GM19193 (cell line): Measurements from ENCODE around the gene NDUFAF8.

Experiments used
- POLR2A ChIP-seq: IDR thresholded peaks from 4 replicates; pipeline ENCODE4 v1.6.1; 2011; ENCODE audit not compliant: insufficient read depth, insufficient read length; ENCODE audit errors: extremely low read depth

NDUFAF8 gene

GRCh38 chr17:81197409-81197795 is 41.7 kb upstream of the NDUFAF8 start:
- TF ChIP-seq POLR2A: no peak

DNA sequence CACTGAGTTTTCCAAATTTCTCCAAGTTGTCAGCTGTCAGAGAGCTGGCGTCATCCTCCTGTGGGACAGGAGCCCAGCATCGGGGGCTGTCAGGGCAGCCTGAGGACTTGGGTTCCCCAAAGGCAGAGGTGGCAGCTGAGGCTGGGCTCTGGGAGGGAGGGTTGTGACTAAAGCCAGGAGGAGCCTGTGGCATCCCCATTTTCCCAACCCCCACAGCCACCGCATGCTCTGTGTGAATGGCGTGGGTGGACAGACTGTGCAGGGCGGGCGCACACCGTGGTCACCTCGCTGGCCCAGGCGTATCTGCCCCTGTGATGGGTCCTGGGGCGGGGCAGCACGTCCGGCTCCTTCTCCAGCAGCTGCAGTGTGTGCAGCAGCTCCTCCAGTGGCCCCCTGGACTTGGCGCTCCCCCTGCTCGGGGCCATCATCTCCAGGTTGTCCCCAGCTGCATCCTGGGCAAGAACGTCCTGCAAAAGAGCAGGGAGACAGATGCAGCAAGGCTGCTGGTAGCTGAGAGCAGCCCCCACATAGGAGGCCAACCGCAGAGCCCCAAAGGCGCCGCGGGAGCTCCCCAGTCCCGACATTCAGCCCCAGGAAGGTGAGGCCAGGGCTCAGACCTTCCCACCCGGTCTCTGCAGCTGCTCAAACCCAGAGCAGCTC is 41.2 kb upstream of the NDUFAF8 start:
- no peak for TF ChIP-seq POLR2A

- TF ChIP-seq POLR2A: no peak
Observed at GRCh38 chr17:81198826-81199481, 40.2 kb upstream of the NDUFAF8 start.

GRCh38 chr17:81199482-81199830 is 39.7 kb upstream of the NDUFAF8 start:
- TF ChIP-seq POLR2A: no peak

DNA sequence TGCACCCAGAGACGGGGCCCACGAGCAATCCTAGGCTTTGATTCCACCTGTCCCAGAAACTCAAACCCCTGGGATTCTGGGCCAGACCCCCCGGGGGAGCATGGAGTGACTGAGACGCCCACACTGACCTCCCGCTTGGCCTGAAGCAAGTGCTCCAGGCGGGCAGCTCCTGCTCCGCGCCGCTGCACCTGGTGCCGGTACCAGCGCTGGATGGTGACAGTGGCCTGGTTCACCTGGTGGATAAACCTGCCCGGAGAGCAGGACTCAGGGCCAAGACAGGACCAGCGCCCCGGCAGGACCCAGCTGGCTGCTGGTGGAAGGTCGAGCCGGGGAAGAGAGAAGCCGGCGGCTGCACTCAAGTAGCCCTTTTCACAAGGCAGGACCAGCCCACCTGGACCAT is 38.9 kb upstream of the NDUFAF8 start:
- no peak for TF ChIP-seq POLR2A

DNA sequence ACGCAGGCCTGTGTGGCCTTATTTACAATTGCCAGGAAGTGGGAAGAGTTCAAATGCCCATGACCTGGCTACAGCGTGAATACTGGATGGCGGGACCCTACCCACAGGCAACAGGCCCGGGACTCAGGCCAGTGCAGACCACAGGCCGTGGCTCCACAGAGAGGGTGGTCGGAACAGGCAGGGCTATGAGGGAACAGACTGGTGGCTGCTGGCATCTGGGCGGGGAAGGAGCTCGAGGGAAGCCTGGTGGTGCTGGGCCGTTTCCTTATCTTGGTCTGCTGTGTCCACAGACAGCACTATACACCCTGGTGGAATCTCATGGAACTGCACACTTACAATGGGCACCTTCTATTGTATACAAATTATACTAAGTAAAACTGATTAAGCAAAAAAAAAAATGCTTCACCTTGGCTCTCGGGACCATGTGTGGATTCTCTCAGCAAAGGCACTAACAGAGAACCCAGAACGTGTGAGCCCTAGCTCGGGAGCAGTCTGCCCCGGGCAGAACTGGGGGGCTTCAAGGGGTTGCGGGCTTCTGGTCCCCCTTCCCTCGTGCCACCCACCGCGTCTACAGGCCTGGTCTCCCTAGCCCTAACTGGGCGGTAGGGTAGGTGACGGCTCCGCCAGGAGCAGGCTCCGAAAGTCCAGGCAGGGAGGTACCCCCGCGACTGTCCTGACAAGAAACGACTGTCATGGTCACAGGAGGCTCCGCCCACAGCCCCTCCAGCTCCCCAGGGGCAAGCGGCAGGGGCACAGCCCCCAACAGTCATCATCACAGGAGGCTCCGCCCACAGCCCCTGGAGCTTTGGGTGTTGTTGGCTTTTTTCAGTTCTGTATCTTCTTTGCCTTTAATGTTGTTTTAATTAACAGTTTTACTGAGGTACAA is 38.2 kb upstream of the NDUFAF8 start:
- TF ChIP-seq POLR2A: no peak

DNA sequence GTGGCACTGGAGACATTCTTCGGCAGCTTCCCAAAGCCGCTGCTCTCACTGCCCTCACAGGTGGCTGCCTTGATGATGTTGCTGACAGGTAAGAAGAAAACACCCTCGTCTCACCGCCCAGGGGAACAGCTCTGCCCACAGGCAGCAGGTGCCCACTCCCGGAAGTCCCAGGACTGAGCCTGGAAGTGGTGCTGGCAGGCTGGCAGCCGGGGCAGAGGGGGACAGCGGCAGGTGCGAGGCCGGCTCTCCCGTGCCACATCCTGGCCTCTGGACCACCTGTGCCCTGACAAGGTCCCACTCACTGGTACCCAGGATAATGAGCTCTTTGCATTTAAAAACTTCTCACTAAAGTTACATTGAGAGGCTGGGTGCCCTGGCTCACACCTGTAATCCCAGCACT is 36.8 kb upstream of the NDUFAF8 start:
- TF ChIP-seq POLR2A: no peak

GRCh38 chr17:81203136-81203535 is 36.0 kb upstream of the NDUFAF8 start:
- TF ChIP-seq POLR2A: no peak

DNA sequence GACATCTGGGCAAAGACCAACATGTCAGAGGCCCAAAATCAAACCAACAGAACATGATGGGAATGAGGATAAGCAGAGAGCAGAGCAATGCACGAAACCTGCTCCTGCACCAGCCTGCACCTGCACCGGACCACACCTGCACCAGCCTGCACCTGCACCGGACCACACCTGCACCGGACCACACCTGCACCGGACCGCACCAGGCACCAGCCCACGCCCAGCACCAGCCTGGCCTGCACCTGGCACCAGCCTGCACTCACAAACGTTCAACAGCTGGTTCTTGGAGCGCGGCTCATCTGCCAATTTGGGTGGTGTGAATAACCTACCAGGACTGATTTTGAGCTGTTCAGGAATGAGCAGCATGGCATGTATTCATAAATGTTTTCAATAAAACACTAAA is 34.5 kb upstream of the NDUFAF8 start:
- TF ChIP-seq POLR2A: no peak

GRCh38 chr17:81206166-81206565 is 33.0 kb upstream of the NDUFAF8 start:
- no peak for TF ChIP-seq POLR2A

GRCh38 chr17:81206657-81207056 is 32.5 kb upstream of the NDUFAF8 start:
- TF ChIP-seq POLR2A: no peak

- TF ChIP-seq POLR2A: no peak
Observed at GRCh38 chr17:81207610-81208581, 31.2 kb upstream of the NDUFAF8 start.

DNA sequence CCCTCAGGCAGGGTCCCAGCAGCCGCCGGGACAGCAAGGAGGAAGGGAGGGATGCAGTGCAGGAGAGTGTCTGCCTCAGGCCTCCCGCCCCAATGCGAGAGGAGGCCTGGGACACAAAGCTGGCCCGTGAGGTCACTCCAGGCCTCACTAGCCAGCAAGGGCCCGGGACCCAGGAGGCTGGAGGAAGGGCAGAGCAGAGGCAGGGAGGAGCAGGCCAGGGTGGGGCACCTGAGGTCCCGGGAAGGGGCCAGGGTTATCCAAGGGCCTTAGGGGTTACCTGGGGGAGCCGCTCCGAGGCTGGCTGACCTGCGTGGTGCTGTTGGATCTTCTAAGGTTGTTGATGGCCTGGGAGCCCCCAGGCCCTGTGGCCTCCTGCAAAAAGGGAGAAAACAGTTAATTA is 30.5 kb upstream of the NDUFAF8 start:
- TF ChIP-seq POLR2A: no peak

DNA sequence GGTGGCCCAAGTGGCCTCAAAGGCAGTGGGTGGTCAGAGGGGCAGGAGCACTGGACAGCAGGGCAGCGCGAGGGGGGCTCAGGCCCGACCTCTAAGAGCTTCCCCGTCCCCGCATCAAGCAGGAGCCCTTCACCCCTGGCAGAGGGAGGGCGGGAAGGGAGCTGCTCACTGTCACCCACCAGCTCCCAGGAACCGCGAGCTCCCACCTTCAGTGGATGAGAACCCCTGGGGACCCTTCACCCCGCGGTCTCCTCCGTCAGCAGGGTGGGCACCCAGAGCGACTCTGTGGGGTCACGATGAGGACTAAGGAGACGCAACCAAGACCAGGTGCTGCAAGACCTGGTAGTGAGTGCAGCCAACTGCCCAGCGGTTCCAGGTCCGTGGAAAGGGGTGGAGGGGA is 30.0 kb upstream of the NDUFAF8 start:
- no peak for TF ChIP-seq POLR2A

GRCh38 chr17:81210466-81210865 is 28.7 kb upstream of the NDUFAF8 start:
- no peak for TF ChIP-seq POLR2A
